ENCODE data around the gene ESPNL.

Gene ESPNL

GRCh38 chr2:238123218-238123971 is 23.3 kb downstream of the ESPNL start:
- WGBS (ENCODE audit: extremely low coverage, insufficient coverage, insufficient read length): no CpG with 5 or more reads among the region's 22 CpGs
- no peak overlapping the region for H3K23ac ChIP-seq (ENCODE audit: low read length)
- H3K14ac ChIP-seq (ENCODE audit: low read length): no peak overlapping the region
- no peaks in the 10 kb centered on the region for H3K4me1 ChIP-seq (ENCODE audit: control insufficient read depth in 1 of 2, insufficient read depth in 2 of 2, low read length in 2 of 2)
- no peak for DNase-seq
- H2AFZ ChIP-seq (ENCODE audit: insufficient read depth, low read length, poor library complexity): no peak overlapping the region
- no peak overlapping the region for H3K4ac ChIP-seq (ENCODE audit: low read depth, low read length)
- no peak overlapping the region for H2AK5ac ChIP-seq (ENCODE audit: low read length)
- no peaks in the 10 kb centered on the region for H3K36me3 ChIP-seq (ENCODE audit: control insufficient read depth in 1 of 2, insufficient read depth in 2 of 2, low read length in 2 of 2)
- no peak overlapping the region for H4K8ac ChIP-seq (ENCODE audit: low read depth, low read length)
- no peak overlapping the region for H3K27ac ChIP-seq (ENCODE audit: low read depth, low read length)
- H2BK5ac ChIP-seq (ENCODE audit: low read depth, low read length, poor library complexity): no peak overlapping the region
- no peak overlapping the region for H3K4me3 ChIP-seq (ENCODE audit: low read depth, low read length)
- H3K18ac ChIP-seq (ENCODE audit: low read length): no peak overlapping the region
- no peak overlapping the region for H2BK12ac ChIP-seq (ENCODE audit: low read length)
- peaks cover 3% of the 10 kb centered on the region for H3K9me3 ChIP-seq (ENCODE audit: insufficient read depth, low read depth, low read length)
- H3K79me2 ChIP-seq (ENCODE audit: control insufficient read depth, insufficient read depth, low read length, poor library complexity): no peaks in the 10 kb centered on the region
- H3K79me1 ChIP-seq (ENCODE audit: low read length): no peaks in the 10 kb centered on the region
- H3K9ac ChIP-seq (ENCODE audit: low read length): no peak overlapping the region
- no peak overlapping the region for H3K4me2 ChIP-seq (ENCODE audit: low read length)
- no peak overlapping the region for H4K12ac ChIP-seq (ENCODE audit: low read depth, low read length)
- no peaks in the 10 kb centered on the region for H3K27me3 ChIP-seq (ENCODE audit: insufficient read depth, low read length)
- no peak overlapping the region for H4K91ac ChIP-seq (ENCODE audit: low read depth, low read length)
- no peak overlapping the region for H2BK120ac ChIP-seq (ENCODE audit: insufficient read depth, low read length, poor library complexity)

- Histone ChIP-seq H4K8ac (ENCODE audit: low read depth, low read length) (no peak overlapping the region), H3K79me1 (ENCODE audit: low read length) (no peaks in the 10 kb centered on the region), H3K4me1 (ENCODE audit: control insufficient read depth in 1 of 2, insufficient read depth in 2 of 2, low read length in 2 of 2) (no peaks in the 10 kb centered on the region), H3K14ac (ENCODE audit: low read length) (no peak overlapping the region), H3K27me3 (ENCODE audit: insufficient read depth, low read length) (no peaks in the 10 kb centered on the region), H3K23ac (ENCODE audit: low read length) (no peak overlapping the region), H3K9ac (ENCODE audit: low read length) (no peak overlapping the region), H2BK12ac (ENCODE audit: low read length) (no peak overlapping the region), H3K4me2 (ENCODE audit: low read length) (no peak overlapping the region), H2BK5ac (ENCODE audit: low read depth, low read length, poor library complexity) (no peak overlapping the region), H2AK5ac (ENCODE audit: low read length) (no peak overlapping the region), H2AFZ (ENCODE audit: insufficient read depth, low read length, poor library complexity) (no peak overlapping the region), H2BK120ac (ENCODE audit: insufficient read depth, low read length, poor library complexity) (no peak overlapping the region), H3K79me2 (ENCODE audit: control insufficient read depth, insufficient read depth, low read length, poor library complexity) (no peaks in the 10 kb centered on the region), H3K18ac (ENCODE audit: low read length) (no peak overlapping the region), H3K36me3 (ENCODE audit: control insufficient read depth in 1 of 2, insufficient read depth in 2 of 2, low read length in 2 of 2) (no peaks in the 10 kb centered on the region), H4K12ac (ENCODE audit: low read depth, low read length) (no peak overlapping the region), H3K9me3 (ENCODE audit: insufficient read depth, low read depth, low read length) (peaks cover 3% of the 10 kb centered on the region), H3K4me3 (ENCODE audit: low read depth, low read length) (peak overlapping the region; percentile 31), H4K91ac (ENCODE audit: low read depth, low read length) (no peak overlapping the region), H3K4ac (ENCODE audit: low read depth, low read length) (no peak overlapping the region), H3K27ac (ENCODE audit: low read depth, low read length) (no peak overlapping the region)
- WGBS (ENCODE audit: extremely low coverage, insufficient coverage, insufficient read length): no CpG with 5 or more reads among the region's 14 CpGs
- no peak for DNase-seq
Observed at GRCh38 chr2:238123991-238124470, 23.9 kb downstream of the ESPNL start.

- Histone ChIP-seq H3K27me3 (ENCODE audit: insufficient read depth, low read length) (no peaks in the 10 kb centered on the region), H3K4me1 (ENCODE audit: control insufficient read depth in 1 of 2, insufficient read depth in 2 of 2, low read length in 2 of 2) (no peaks in the 10 kb centered on the region), H3K4me3 (ENCODE audit: low read depth, low read length) (peak overlapping the region; percentile 31), H3K9ac (ENCODE audit: low read length) (no peak overlapping the region), H3K4ac (ENCODE audit: low read depth, low read length) (no peak overlapping the region), H2AFZ (ENCODE audit: insufficient read depth, low read length, poor library complexity) (no peak overlapping the region), H3K79me1 (ENCODE audit: low read length) (no peaks in the 10 kb centered on the region), H3K4me2 (ENCODE audit: low read length) (no peak overlapping the region), H3K9me3 (ENCODE audit: insufficient read depth, low read depth, low read length) (peaks cover 3% of the 10 kb centered on the region), H3K18ac (ENCODE audit: low read length) (no peak overlapping the region), H4K91ac (ENCODE audit: low read depth, low read length) (no peak overlapping the region), H2BK12ac (ENCODE audit: low read length) (no peak overlapping the region), H3K23ac (ENCODE audit: low read length) (no peak overlapping the region), H3K79me2 (ENCODE audit: control insufficient read depth, insufficient read depth, low read length, poor library complexity) (no peaks in the 10 kb centered on the region), H2AK5ac (ENCODE audit: low read length) (no peak overlapping the region), H4K8ac (ENCODE audit: low read depth, low read length) (no peak overlapping the region), H2BK120ac (ENCODE audit: insufficient read depth, low read length, poor library complexity) (no peak overlapping the region), H2BK5ac (ENCODE audit: low read depth, low read length, poor library complexity) (no peak overlapping the region), H3K36me3 (ENCODE audit: control insufficient read depth in 1 of 2, insufficient read depth in 2 of 2, low read length in 2 of 2) (no peaks in the 10 kb centered on the region), H3K14ac (ENCODE audit: low read length) (no peak overlapping the region), H3K27ac (ENCODE audit: low read depth, low read length) (no peak overlapping the region), H4K12ac (ENCODE audit: low read depth, low read length) (no peak overlapping the region)
- WGBS (ENCODE audit: extremely low coverage, insufficient coverage, insufficient read length): no CpG with 5 or more reads among the region's 19 CpGs
- DNase-seq: no peak
Observed at GRCh38 chr2:238124488-238125126, 24.5 kb downstream of the ESPNL start.

GRCh38 chr2:238125127-238125885 is 25.2 kb downstream of the ESPNL start:
- Histone ChIP-seq H3K4me2 (ENCODE audit: low read length) (no peak overlapping the region), H3K23ac (ENCODE audit: low read length) (no peak overlapping the region), H2AFZ (ENCODE audit: insufficient read depth, low read length, poor library complexity) (no peak overlapping the region), H2BK120ac (ENCODE audit: insufficient read depth, low read length, poor library complexity) (no peak overlapping the region), H3K18ac (ENCODE audit: low read length) (no peak overlapping the region), H4K12ac (ENCODE audit: low read depth, low read length) (no peak overlapping the region), H3K14ac (ENCODE audit: low read length) (no peak overlapping the region), H2BK12ac (ENCODE audit: low read length) (no peak overlapping the region), H3K79me2 (ENCODE audit: control insufficient read depth, insufficient read depth, low read length, poor library complexity) (no peaks in the 10 kb centered on the region), H2BK5ac (ENCODE audit: low read depth, low read length, poor library complexity) (no peak overlapping the region), H3K4me1 (ENCODE audit: control insufficient read depth in 1 of 2, insufficient read depth in 2 of 2, low read length in 2 of 2) (no peaks in the 10 kb centered on the region), H2AK5ac (ENCODE audit: low read length) (no peak overlapping the region), H3K4me3 (ENCODE audit: low read depth, low read length) (no peak overlapping the region), H3K27ac (ENCODE audit: low read depth, low read length) (no peak overlapping the region), H3K27me3 (ENCODE audit: insufficient read depth, low read length) (no peaks in the 10 kb centered on the region), H3K4ac (ENCODE audit: low read depth, low read length) (no peak overlapping the region), H3K9me3 (ENCODE audit: insufficient read depth, low read depth, low read length) (peaks cover 3% of the 10 kb centered on the region), H3K9ac (ENCODE audit: low read length) (no peak overlapping the region), H4K91ac (ENCODE audit: low read depth, low read length) (no peak overlapping the region), H3K36me3 (ENCODE audit: control insufficient read depth in 1 of 2, insufficient read depth in 2 of 2, low read length in 2 of 2) (no peaks in the 10 kb centered on the region), H4K8ac (ENCODE audit: low read depth, low read length) (no peak overlapping the region), H3K79me1 (ENCODE audit: low read length) (no peaks in the 10 kb centered on the region)
- WGBS (ENCODE audit: extremely low coverage, insufficient coverage, insufficient read length): no CpG with 5 or more reads among the region's 20 CpGs
- no peak for DNase-seq

Data from trophoblast cell (in vitro differentiated cells and primary cell).